K562 (cell line): ENCODE results near the gene NRP1. TPM values are rescaled to one million over a fixed set of nuclear protein-coding genes. Genes with fewer than 3 reads are reported as not detected.

Source experiments
- ATAC-seq: fragments of 200-7000 bp; cut with Tn5 transposase; 3 replicates; pipeline ENCODE4 v1.9.1; 2020; ENCODE audit warnings: moderate library complexity
- BruUV-seq: library from RNA; stranded (reverse); fragments of 400-500 nt; replicated peaks from 2 replicates; lab custom pipeline; 2021; lab: Mats Ljungman, UMichigan
- CTCF ChIA-PET: fragments of 300-600 bp; formaldehyde crosslinking; extraction: SDS; loops from one replicate; lab custom pipeline; 2021; ENCODE audit warnings: low intra/inter-chr PET ratio; lab: Yijun Ruan, JAX
- POLR2A ChIA-PET: fragments of 300-600, 350-650 bp; sonication (Branson Sonifier 250); formaldehyde crosslinking; extraction: SDS; loops from one replicate; lab custom pipeline; 2021; ENCODE audit warnings: antibody characterized with exemption, inconsistent platforms; lab: Yijun Ruan, JAX
- DNase-seq, 4 experiments: peaks; one replicate each; pipeline versions ENCODE4 v3.0.0 to v3.0.0-alpha.2; 2011 to 2018; ENCODE audit warnings: low spot score in 3 of 4, mixed read lengths in 3 of 4; ENCODE audit errors: extremely low read depth in 1 of 4
- FAIRE-seq: peaks from 2 replicates; lab custom pipeline; 2011; peaks lifted over from hg19 to GRCh38; lab: Jason Lieb, UNC
- H2AFZ ChIP-seq: 2 replicates; pipeline ENCODE4 v1.6.0; 2011; ENCODE audit warnings: low read depth, low read length, control low read depth, inconsistent platforms
- H3K27ac ChIP-seq: fragments of 200-600 bp; 3 replicates; pipeline ENCODE4 v1.8.0; 2011; ENCODE audit warnings: low read depth, mild to moderate bottlenecking, control low read depth, inconsistent platforms, low read length, moderate library complexity, mixed read lengths; ENCODE audit errors: extremely low read depth
- H3K27me3 ChIP-seq, 2 experiments: fragments of 300-600 bp in 1 of 2; 2 replicates in 1 of 2; 3 replicates in 1 of 2; pipeline versions ENCODE4 v1.6.0 to v1.8.0; 2011; ENCODE audit warnings: inconsistent platforms in 2 of 2, low read length in 2 of 2, mild to moderate bottlenecking in 1 of 2, mixed read lengths in 1 of 2, moderate library complexity in 1 of 2; ENCODE audit not compliant: control insufficient read depth in 2 of 2, insufficient read depth in 2 of 2
- H3K36me3 ChIP-seq: fragments of 300-600 bp; 3 replicates; pipeline ENCODE4 v1.8.0; 2011; ENCODE audit warnings: mild to moderate bottlenecking, low read length, inconsistent platforms; ENCODE audit not compliant: control insufficient read depth, insufficient read depth
- H3K4me1 ChIP-seq, 2 experiments: fragments of 200-600 bp in 1 of 2; replicated peaks in 1 of 2; 2 replicates in 1 of 2; 3 replicates in 1 of 2; pipeline versions ENCODE4 v1.5.1 to v1.8.0; 2011; ENCODE audit warnings: inconsistent platforms in 2 of 2, low read length in 2 of 2, mild to moderate bottlenecking in 1 of 2, mixed read lengths in 1 of 2, moderate library complexity in 1 of 2; ENCODE audit not compliant: control insufficient read depth in 2 of 2, insufficient read depth in 2 of 2
- H3K4me2 ChIP-seq: 2 replicates; pipeline ENCODE4 v1.6.1; 2011; ENCODE audit warnings: low read length, control low read depth, inconsistent platforms, mixed read lengths; ENCODE audit not compliant: insufficient read depth
- H3K4me3 ChIP-seq: fragments of 200-600 bp; sonication (generic), shearing (Covaris generic); 2 replicates; pipeline ENCODE4 v1.5.1; 2016; ENCODE audit warnings: control low read depth, inconsistent platforms
- H3K79me2 ChIP-seq: fragments of 200-600 bp; 3 replicates; pipeline ENCODE4 v1.8.0; 2011; ENCODE audit warnings: low read length, inconsistent platforms; ENCODE audit not compliant: control insufficient read depth, insufficient read depth
- H3K9ac ChIP-seq, 2 experiments: 2 replicates each; pipeline versions ENCODE4 v1.6.0 to v1.6.1; 2011; ENCODE audit warnings: low read depth in 2 of 2, low read length in 2 of 2, control low read depth in 1 of 2, inconsistent platforms in 1 of 2, mild to moderate bottlenecking in 1 of 2, mixed read lengths in 1 of 2; ENCODE audit not compliant: insufficient read depth in 1 of 2
- H3K9me1 ChIP-seq: one replicate; pipeline ENCODE4 v1.6.0; 2011; ENCODE audit warnings: inconsistent platforms, mild to moderate bottlenecking, low read length, moderate library complexity; ENCODE audit not compliant: control insufficient read depth, insufficient read depth
- H3K9me3 ChIP-seq: replicated peaks from 2 replicates; pipeline ENCODE4 v1.5.1; 2011; ENCODE audit warnings: low read depth, low read length, inconsistent platforms; ENCODE audit not compliant: control insufficient read depth, insufficient read depth
- H4K20me1 ChIP-seq: replicated peaks from 2 replicates; pipeline ENCODE4 v1.6.1; 2011; ENCODE audit warnings: low read length, inconsistent platforms, mixed read lengths; ENCODE audit not compliant: control insufficient read depth, insufficient read depth
- BMI1 ChIP-seq: fragments of 150-350 bp; IDR thresholded peaks from 2 replicates; pipeline ENCODE4 v1.6.1; 2014; ENCODE audit warnings: low read length
- FOSL1 ChIP-seq: fragments of 200-800 bp; sonication (Bioruptor generic); conservative IDR thresholded peaks from 2 replicates; pipeline ENCODE4 v1.6.1; 2016; ENCODE audit warnings: missing genetic modification characterization, missing compliant biosample characterization
- KDM2B ChIP-seq: fragments of 250-450 bp; sonication (Bioruptor Pico); IDR thresholded peaks from 2 replicates; pipeline ENCODE4 v1.8.0; 2021; ENCODE audit warnings: mild to moderate bottlenecking, moderate library complexity
- MCM7 ChIP-seq, 2 experiments: fragments of 450-650 bp; IDR thresholded peaks; 2 replicates each; pipeline ENCODE4 v1.6.1; 2016 to 2018
- NCOR1 ChIP-seq: fragments of 450-650 bp; IDR thresholded peaks from 2 replicates; pipeline ENCODE4 v1.6.1; 2016; ENCODE audit warnings: mild to moderate bottlenecking, moderate library complexity
- NFRKB ChIP-seq: fragments of 450-650 bp; IDR thresholded peaks from 2 replicates; pipeline ENCODE4 v1.6.1; 2016; ENCODE audit warnings: low read depth
- PHB2 ChIP-seq: fragments of 450-650 bp; IDR thresholded peaks from 2 replicates; pipeline ENCODE4 v1.6.1; 2017; ENCODE audit warnings: low read depth
- SMAD3 ChIP-seq: fragments of 450-650 bp; formaldehyde crosslinking; conservative IDR thresholded peaks from 2 replicates; pipeline ENCODE4 v1.4.0; 2020; ENCODE audit warnings: mild to moderate bottlenecking
- SMARCA4 ChIP-seq: fragments of 450-650 bp; IDR thresholded peaks from 2 replicates; pipeline ENCODE4 v1.6.1; 2016
- SNRNP70 ChIP-seq: fragments of 200-400 bp; formaldehyde crosslinking; optimal IDR thresholded peaks from 2 replicates; pipeline ENCODE3; 2017; ENCODE audit warnings: low read depth, low read length
- TOE1 ChIP-seq, 2 experiments: fragments of 450-650 bp in 1 of 2; sonication (generic) in 1 of 2; formaldehyde crosslinking in 1 of 2; IDR thresholded peaks; 2 replicates each; pipeline versions ENCODE4 v1.7.1 to v1.8.0; 2016 to 2022; ENCODE audit warnings: borderline replicate concordance in 2 of 2, mild to moderate bottlenecking in 2 of 2, antibody characterized with exemption in 1 of 2, inconsistent platforms in 1 of 2, low read depth in 1 of 2, missing genetic modification reagents in 1 of 2, moderate library complexity in 1 of 2
- ZNF830 ChIP-seq: fragments of 250-450 bp; sonication (Bioruptor Pico); IDR thresholded peaks from 2 replicates; pipeline ENCODE4 v1.5.0; 2021; ENCODE audit warnings: mild to moderate bottlenecking
- WGBS: fragments of 100-300 bp; shearing (Covaris generic); methylation state at CpG from one replicate; pipeline ENCODE4 v1.1.6; 2016; ENCODE audit warnings: low coverage, mixed read lengths; ENCODE audit not compliant: insufficient coverage; ENCODE audit errors: missing lambda C conversion rate; 5-methylcytosine and 5-hydroxymethylcytosine counted together
- in situ Hi-C: fragments of 300-500 bp; cut with MboI; formaldehyde crosslinking; loops from 4 replicates; pipeline ENCODE4 v1.15.0; 2018; ENCODE audit warnings: inconsistent platforms, mixed read lengths
- intact Hi-C: fragments of 100-400 bp; cut with micrococcal nuclease; formaldehyde crosslinking; loops from 2 replicates; pipeline ENCODE4 v1.14.2; 2022
- polyA plus RNA-seq, 8 experiments: library from polyadenylated mRNA; depleted of rRNA in 4 of 8; stranded (reverse) in 5 of 8; unstranded in 3 of 8; fragments of >200 nt; fragmentation: Nextera tagmentation in 2 of 8; fragmentation: Illumina TruSeq in 1 of 8; extraction: Ambion mirVana in 2 of 8; extraction: Trizol in 1 of 8; gene quantifications; 2 replicates each; pipeline versions ENCODE4 v1.2.1 to v1.2.3, GENCODE V29; 2011 to 2014; ENCODE audit warnings: inconsistent platforms in 1 of 8, missing spikeins in 1 of 8
- total RNA-seq, 7 experiments: library from RNA; depleted of rRNA in 6 of 7; stranded (reverse); fragments of >200 nt in 6 of 7; fragmentation: Illumina TruSeq in 2 of 7; extraction: Trizol in 2 of 7; gene quantifications; 2 replicates each; pipeline versions ENCODE4 v1.2.1 to v1.2.3, GENCODE V29; 2011 to 2021; ENCODE audit warnings: low replicate concordance in 1 of 7
- TF ChIP-seq, protein P1 (sequence below): IDR thresholded peaks from 2 replicates; pipeline ENCODE4 v1.6.1; 2011; ENCODE audit warnings: borderline replicate concordance, low read depth, mild to moderate bottlenecking, moderate library complexity, low read length; ENCODE audit not compliant: insufficient read depth, poor library complexity, severe bottlenecking
- TF ChIP-seq, protein P2 (sequence below): fragments of 450-650 bp; IDR thresholded peaks from 2 replicates; pipeline ENCODE4 v1.6.1; 2017; ENCODE audit warnings: mild to moderate bottlenecking, moderate library complexity

The NRP1 gene
- total and polyA plus RNA-seq, 9 of the 15 experiments (the other 6 are each of a cell fraction or from before 2014, with no cell fraction given): 0.01 to 0.38 (median 0.04) TPM; not detected in 5

DNA sequence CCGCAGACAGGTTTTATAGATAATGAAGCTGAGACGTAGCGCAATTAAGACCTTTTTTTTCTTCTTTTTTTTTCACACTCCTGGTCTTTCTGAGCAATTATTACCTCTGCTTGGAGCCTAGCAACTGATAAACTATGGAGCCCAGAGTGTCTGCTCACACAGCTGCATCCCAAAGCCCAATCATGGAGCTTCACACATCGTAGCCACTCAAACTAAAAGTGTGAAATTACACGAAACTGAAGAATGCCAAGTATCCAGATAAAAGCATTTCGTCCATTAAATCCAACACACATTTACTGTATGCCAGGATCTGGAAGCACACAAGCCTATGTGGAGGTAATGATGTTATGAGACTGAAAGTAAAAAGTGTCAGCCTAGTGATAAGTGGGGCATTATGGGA lies 97.6 kb downstream of the NRP1 start:
- Histone ChIP-seq H2AFZ (no peak overlapping the region), H3K27ac (no peak overlapping the region), H3K4me2 (no peak overlapping the region), H3K9me1 (no peaks in the 10 kb centered on the region), H3K27me3 (peaks cover 0 to 2% of the 10 kb centered on the region in 2 experiments; a peak in 1 of 5 replicates), H3K4me1 (no peaks in the 10 kb centered on the region), H4K20me1 (no peaks in the 10 kb centered on the region), H3K9ac (no peak overlapping the region), H3K79me2 (no peaks in the 10 kb centered on the region), H3K4me3 (no peak overlapping the region), H3K9me3 (no peaks in the 10 kb centered on the region), H3K36me3 (no peaks in the 10 kb centered on the region)
- POLR2A ChIA-PET: interaction anchor here (0.6 kb wide), 1 partner anchor 28 kb away, joined by 3 read pairs; no protein-coding TSS in a partner anchor
- CTCF ChIA-PET: no interaction called here
- WGBS: 2% methylated on average over 6 of the region's 6 CpGs
- DNase-seq (no peak), ATAC-seq (no peak), FAIRE-seq (no peak)
- in situ Hi-C loops: no loop called here
- BruUV-seq: no TSS peak
- intact Hi-C loops: no loop called here
- TF ChIP-seq SNRNP70: no peak
- TF ChIP-seq NFRKB: no peak
- TF ChIP-seq FOSL1 (tag): no peak
- TF ChIP-seq PHB2: no peak
- no peak for TF ChIP-seq TOE1 (IDR thresholded peaks at IDR 0.05; ENCODE audit: borderline replicate concordance)
- no peak for TF ChIP-seq TOE1 (CRISPR knock-in tag; IDR thresholded peaks at IDR 0.05; ENCODE audit: borderline replicate concordance, low read depth)
- no peak for TF ChIP-seq SMARCA4
- TF ChIP-seq, protein P1, sequence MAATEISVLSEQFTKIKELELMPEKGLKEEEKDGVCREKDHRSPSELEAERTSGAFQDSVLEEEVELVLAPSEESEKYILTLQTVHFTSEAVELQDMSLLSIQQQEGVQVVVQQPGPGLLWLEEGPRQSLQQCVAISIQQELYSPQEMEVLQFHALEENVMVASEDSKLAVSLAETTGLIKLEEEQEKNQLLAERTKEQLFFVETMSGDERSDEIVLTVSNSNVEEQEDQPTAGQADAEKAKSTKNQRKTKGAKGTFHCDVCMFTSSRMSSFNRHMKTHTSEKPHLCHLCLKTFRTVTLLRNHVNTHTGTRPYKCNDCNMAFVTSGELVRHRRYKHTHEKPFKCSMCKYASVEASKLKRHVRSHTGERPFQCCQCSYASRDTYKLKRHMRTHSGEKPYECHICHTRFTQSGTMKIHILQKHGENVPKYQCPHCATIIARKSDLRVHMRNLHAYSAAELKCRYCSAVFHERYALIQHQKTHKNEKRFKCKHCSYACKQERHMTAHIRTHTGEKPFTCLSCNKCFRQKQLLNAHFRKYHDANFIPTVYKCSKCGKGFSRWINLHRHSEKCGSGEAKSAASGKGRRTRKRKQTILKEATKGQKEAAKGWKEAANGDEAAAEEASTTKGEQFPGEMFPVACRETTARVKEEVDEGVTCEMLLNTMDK: no peak
- TF ChIP-seq BMI1: no peak
- no peak for TF ChIP-seq MCM7 (IDR thresholded peaks at IDR 0.05)
- TF ChIP-seq, protein P2, sequence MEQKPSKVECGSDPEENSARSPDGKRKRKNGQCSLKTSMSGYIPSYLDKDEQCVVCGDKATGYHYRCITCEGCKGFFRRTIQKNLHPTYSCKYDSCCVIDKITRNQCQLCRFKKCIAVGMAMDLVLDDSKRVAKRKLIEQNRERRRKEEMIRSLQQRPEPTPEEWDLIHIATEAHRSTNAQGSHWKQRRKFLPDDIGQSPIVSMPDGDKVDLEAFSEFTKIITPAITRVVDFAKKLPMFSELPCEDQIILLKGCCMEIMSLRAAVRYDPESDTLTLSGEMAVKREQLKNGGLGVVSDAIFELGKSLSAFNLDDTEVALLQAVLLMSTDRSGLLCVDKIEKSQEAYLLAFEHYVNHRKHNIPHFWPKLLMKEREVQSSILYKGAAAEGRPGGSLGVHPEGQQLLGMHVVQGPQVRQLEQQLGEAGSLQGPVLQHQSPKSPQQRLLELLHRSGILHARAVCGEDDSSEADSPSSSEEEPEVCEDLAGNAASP: no peak
- no peak for TF ChIP-seq ZNF830 (CRISPR knock-in tag)
- TF ChIP-seq NCOR1: no peak
- TF ChIP-seq KDM2B (CRISPR knock-in tag): no peak
- TF ChIP-seq SMAD3 (CRISPR knock-in tag): no peak
